ENCODE measurements around the gene OGFOD3. TPM values are rescaled to one million over a fixed set of nuclear protein-coding genes. Genes with fewer than 3 reads are reported as not detected.

The OGFOD3 gene
- total RNA-seq, 2 experiments from 2014 or later: 25.2 to 28.0 TPM

- Mint-ChIP-seq H3K4me1 (ENCODE audit: low read depth) (peaks cover 19% of the 10 kb centered on the region), H3K4me3 (no peak overlapping the region), H3K27ac (no peak overlapping the region), H3K9me3 (ENCODE audit: insufficient read depth) (no peaks in the 10 kb centered on the region), H3K27me3 (ENCODE audit: low read depth) (no peaks in the 10 kb centered on the region), H3K36me3 (ENCODE audit: low read depth) (peaks cover 13% of the 10 kb centered on the region)
- ATAC-seq: no peak
- no peak for DNase-seq
- ChIA-PET CTCF (interaction anchor here (1.1 to 2.3 kb wide), 2 partner anchors 57 to 60 kb away, joined by 3 to 8 read pairs; no protein-coding TSS in a partner anchor), POLR2A (no interaction called here)
Observed at GRCh38 chr17:82410014-82410716, 8.2 kb downstream of the OGFOD3 start.

- POLR2A ChIA-PET: no interaction called here
- CTCF ChIA-PET: no interaction called here
- DNase-seq: no peak
- Mint-ChIP-seq H3K36me3 (ENCODE audit: low read depth) (peaks cover 9% of the 10 kb centered on the region), H3K27me3 (ENCODE audit: low read depth) (no peaks in the 10 kb centered on the region), H3K4me1 (ENCODE audit: low read depth) (peaks cover 11% of the 10 kb centered on the region), H3K9me3 (ENCODE audit: insufficient read depth) (no peaks in the 10 kb centered on the region), H3K27ac (no peak overlapping the region), H3K4me3 (no peak overlapping the region)
- ATAC-seq: no peak
Observed at GRCh38 chr17:82408938-82409318, 9.5 kb downstream of the OGFOD3 start.

GRCh38 chr17:82408288-82408937, 10.0 kb downstream of the OGFOD3 start:
- H3K36me3 Mint-ChIP-seq (ENCODE audit: low read depth): peaks cover 12% of the 10 kb centered on the region
- ATAC-seq (no peak), DNase-seq (no peak)
- H3K9me3 Mint-ChIP-seq (ENCODE audit: insufficient read depth): no peaks in the 10 kb centered on the region
- no peak overlapping the region for H3K4me3 Mint-ChIP-seq
- H3K4me1 Mint-ChIP-seq (ENCODE audit: low read depth): peaks cover 11% of the 10 kb centered on the region
- ChIA-PET POLR2A (no interaction called here), CTCF (no interaction called here)
- no peaks in the 10 kb centered on the region for H3K27me3 Mint-ChIP-seq (ENCODE audit: low read depth)
- H3K27ac Mint-ChIP-seq: no peak overlapping the region

- Mint-ChIP-seq H3K27me3 (ENCODE audit: low read depth) (no peaks in the 10 kb centered on the region), H3K36me3 (ENCODE audit: low read depth) (peaks cover 13% of the 10 kb centered on the region), H3K4me3 (no peak overlapping the region), H3K9me3 (ENCODE audit: insufficient read depth) (no peaks in the 10 kb centered on the region), H3K4me1 (ENCODE audit: low read depth) (peaks cover 11% of the 10 kb centered on the region), H3K27ac (peak overlapping the region; percentile 52)
- CTCF ChIA-PET: interaction anchor here (1.3 kb wide), 1 partner anchor 369 kb away, joined by 3 read pairs; the partner anchor contains the start of gene DCXR
- no peak for DNase-seq
- POLR2A ChIA-PET: no interaction called here
- ATAC-seq: no peak
Observed at GRCh38 chr17:82407255-82407654, 11.1 kb downstream of the OGFOD3 start.

GRCh38 chr17:82406131-82406671, 12.2 kb downstream of the OGFOD3 start:
- no peak for ATAC-seq
- ChIA-PET CTCF (interaction anchor here (1.3 kb wide), 1 partner anchor 53 kb away, joined by 3 read pairs; no protein-coding TSS in a partner anchor), POLR2A (no interaction called here)
- Mint-ChIP-seq H3K27me3 (ENCODE audit: low read depth) (no peaks in the 10 kb centered on the region), H3K9me3 (ENCODE audit: insufficient read depth) (no peaks in the 10 kb centered on the region), H3K4me3 (no peak overlapping the region), H3K27ac (no peak overlapping the region), H3K36me3 (ENCODE audit: low read depth) (peaks cover 17% of the 10 kb centered on the region), H3K4me1 (ENCODE audit: low read depth) (peaks cover 18% of the 10 kb centered on the region)
- no peak for DNase-seq

- no peaks in the 10 kb centered on the region for H3K9me3 Mint-ChIP-seq (ENCODE audit: insufficient read depth)
- no peaks in the 10 kb centered on the region for H3K27me3 Mint-ChIP-seq (ENCODE audit: low read depth)
- DNase-seq: no peak
- ChIA-PET CTCF (no interaction called here), POLR2A (no interaction called here)
- H3K4me1 Mint-ChIP-seq (ENCODE audit: low read depth): peaks cover 27% of the 10 kb centered on the region
- H3K36me3 Mint-ChIP-seq (ENCODE audit: low read depth): peaks cover 22% of the 10 kb centered on the region
- no peak overlapping the region for H3K27ac Mint-ChIP-seq
- no peak overlapping the region for H3K4me3 Mint-ChIP-seq
- ATAC-seq: no peak
Observed at GRCh38 chr17:82405051-82405450, 13.3 kb downstream of the OGFOD3 start.

- DNase-seq (no peak), ATAC-seq (no peak)
- Mint-ChIP-seq H3K9me3 (ENCODE audit: insufficient read depth) (no peaks in the 10 kb centered on the region), H3K4me3 (no peak overlapping the region), H3K27ac (no peak overlapping the region), H3K4me1 (ENCODE audit: low read depth) (peaks cover 30% of the 10 kb centered on the region), H3K27me3 (ENCODE audit: low read depth) (no peaks in the 10 kb centered on the region), H3K36me3 (ENCODE audit: low read depth) (peaks cover 23% of the 10 kb centered on the region)
- POLR2A ChIA-PET: no interaction called here
- CTCF ChIA-PET: no interaction called here
Observed at GRCh38 chr17:82403662-82404660, 14.4 kb downstream of the OGFOD3 start.

- no peak overlapping the region for H3K27ac Mint-ChIP-seq
- H3K9me3 Mint-ChIP-seq (ENCODE audit: insufficient read depth): no peaks in the 10 kb centered on the region
- CTCF ChIA-PET: no interaction called here
- H3K36me3 Mint-ChIP-seq (ENCODE audit: low read depth): peaks cover 23% of the 10 kb centered on the region
- H3K27me3 Mint-ChIP-seq (ENCODE audit: low read depth): no peaks in the 10 kb centered on the region
- ATAC-seq (no peak), DNase-seq (no peak)
- POLR2A ChIA-PET: no interaction called here
- H3K4me3 Mint-ChIP-seq: no peak overlapping the region
- peaks cover 27% of the 10 kb centered on the region for H3K4me1 Mint-ChIP-seq (ENCODE audit: low read depth)
Observed at GRCh38 chr17:82402865-82403264, 15.5 kb downstream of the OGFOD3 start.

- ChIA-PET CTCF (interaction anchor here (0.7 to 1.9 kb wide), 2 partner anchors 44 to 50 kb away, joined by 3 to 5 read pairs; no protein-coding TSS in a partner anchor), POLR2A (no interaction called here)
- Mint-ChIP-seq H3K4me3 (peak overlapping the region; percentile 66), H3K4me1 (ENCODE audit: low read depth) (peaks cover 19% of the 10 kb centered on the region), H3K36me3 (ENCODE audit: low read depth) (peaks cover 20% of the 10 kb centered on the region), H3K27me3 (ENCODE audit: low read depth) (no peaks in the 10 kb centered on the region), H3K27ac (peak overlapping the region; percentile 86), H3K9me3 (ENCODE audit: insufficient read depth) (no peaks in the 10 kb centered on the region)
- ATAC-seq: peak; percentile 95
- peak; percentile 79 for DNase-seq
Observed at GRCh38 chr17:82400830-82401229, 17.6 kb downstream of the OGFOD3 start.

- no peak for ATAC-seq
- peaks cover 19% of the 10 kb centered on the region for H3K4me1 Mint-ChIP-seq (ENCODE audit: low read depth)
- H3K27ac Mint-ChIP-seq: no peak overlapping the region
- ChIA-PET CTCF (interaction anchor here (0.7 to 1.9 kb wide), 2 partner anchors 43 to 49 kb away, joined by 3 to 5 read pairs; no protein-coding TSS in a partner anchor), POLR2A (no interaction called here)
- H3K36me3 Mint-ChIP-seq (ENCODE audit: low read depth): peaks cover 19% of the 10 kb centered on the region
- no peak for DNase-seq
- H3K9me3 Mint-ChIP-seq (ENCODE audit: insufficient read depth): no peaks in the 10 kb centered on the region
- no peak overlapping the region for H3K4me3 Mint-ChIP-seq
- no peaks in the 10 kb centered on the region for H3K27me3 Mint-ChIP-seq (ENCODE audit: low read depth)
Observed at GRCh38 chr17:82400206-82400605, 18.2 kb downstream of the OGFOD3 start.

GRCh38 chr17:82399601-82400101, 18.7 kb downstream of the OGFOD3 start:
- H3K27ac Mint-ChIP-seq: no peak overlapping the region
- ATAC-seq: no peak
- H3K4me1 Mint-ChIP-seq (ENCODE audit: low read depth): peaks cover 19% of the 10 kb centered on the region

More at GRCh38 chr17:82399601-82400101, 18.7 kb downstream of the OGFOD3 start:
- Mint-ChIP-seq H3K4me3 (no peak overlapping the region), H3K36me3 (ENCODE audit: low read depth) (peaks cover 19% of the 10 kb centered on the region), H3K27me3 (ENCODE audit: low read depth) (no peaks in the 10 kb centered on the region), H3K9me3 (ENCODE audit: insufficient read depth) (no peaks in the 10 kb centered on the region)
- DNase-seq: no peak
- ChIA-PET POLR2A (no interaction called here), CTCF (interaction anchor here (0.9 to 1.9 kb wide), 3 partner anchors 14 to 48 kb away, joined by 3 to 5 read pairs (median 3); no protein-coding TSS in a partner anchor)

Measured in activated CD8-positive, alpha-beta T cell treated with anti-CD3 and anti-CD28 coated beads, Interleukin-2, amount 10 ng/mL, durations not matched to agents 7 days and 5 days (primary cell).